HEK293 (cell line): ENCODE measurements around the gene RNF214.

Experiments used
- CTCF ChIP-seq: fragments of 450-650 bp; formaldehyde crosslinking; IDR thresholded peaks from 2 replicates; pipeline ENCODE4 v1.5.1; 2016; ENCODE audit warnings: missing biosample characterization, missing genetic modification characterization
- REST ChIP-seq: fragments of 450-650 bp; formaldehyde crosslinking; IDR thresholded peaks from 2 replicates; pipeline ENCODE4 v1.5.1; 2016; ENCODE audit warnings: missing biosample characterization, missing genetic modification characterization
- SP7 ChIP-seq: fragments of 450-650 bp; formaldehyde crosslinking; IDR thresholded peaks from 2 replicates; pipeline ENCODE4 v1.5.1; 2016; ENCODE audit warnings: missing biosample characterization, missing genetic modification characterization
- TRIM28 ChIP-seq: IDR thresholded peaks from 2 replicates; pipeline ENCODE4 v1.6.1; 2011; ENCODE audit warnings: low read length, control low read depth, borderline replicate concordance
- ZNF274 ChIP-seq, 2 experiments: fragments of 200-500 bp in 1 of 2; fragments of 450-650 bp in 1 of 2; sonication (Bioruptor generic) in 1 of 2; formaldehyde crosslinking in 1 of 2; IDR thresholded peaks; 2 replicates each; pipeline versions ENCODE4 v1.5.1 to v1.6.1; 2014 to 2016; ENCODE audit warnings: borderline replicate concordance in 1 of 2, inconsistent platforms in 1 of 2, low read length in 1 of 2, missing biosample characterization in 1 of 2, missing genetic modification characterization in 1 of 2
- ZNF488 ChIP-seq: fragments of 450-650 bp; formaldehyde crosslinking; IDR thresholded peaks from 2 replicates; pipeline ENCODE4 v1.5.1; 2016; ENCODE audit warnings: missing biosample characterization, missing genetic modification characterization
- ZNF791 ChIP-seq: fragments of 450-650 bp; formaldehyde crosslinking; IDR thresholded peaks from 2 replicates; pipeline ENCODE4 v1.5.1; 2016; ENCODE audit warnings: missing biosample characterization, missing genetic modification characterization

- TF ChIP-seq TRIM28 (no peak), SP7 (tag by site-specific recombination) (no peak), CTCF (tag by site-specific recombination) (no peak), REST (no peak), ZNF274 (IDR thresholded peaks at IDR 0.05; ENCODE audit: low read length) (no peak), ZNF274 (tag by site-specific recombination; IDR thresholded peaks at IDR 0.05; ENCODE audit: borderline replicate concordance) (no peak), ZNF488 (no peak), ZNF791 (tag by site-specific recombination) (no peak)
Observed at GRCh38 chr11:117193130-117194020, 39.1 kb upstream of the RNF214 start.
